Measurements from ENCODE around the gene RIC8B.
A peak's percentile ranks its signal among the peaks of the same experiment; 100 is the strongest.

RIC8B gene

GRCh38 chr12:106767954-106768822, 6.3 kb upstream of the RIC8B start:
- peaks cover 9% of the 10 kb centered on the region for H3K4me1 Mint-ChIP-seq (ENCODE audit: low read depth)
- H3K27me3 Mint-ChIP-seq = peaks cover 44% of the 10 kb centered on the region
- no peaks in the 10 kb centered on the region for H3K9me3 Mint-ChIP-seq
- intact Hi-C loops (cut with micrococcal nuclease) = no loop called here
- H3K27ac Mint-ChIP-seq = no peak overlapping the region
- H3K4me3 Mint-ChIP-seq = no peak overlapping the region
- no peaks in the 10 kb centered on the region for H3K36me3 Mint-ChIP-seq (ENCODE audit: low read depth)

DNA sequence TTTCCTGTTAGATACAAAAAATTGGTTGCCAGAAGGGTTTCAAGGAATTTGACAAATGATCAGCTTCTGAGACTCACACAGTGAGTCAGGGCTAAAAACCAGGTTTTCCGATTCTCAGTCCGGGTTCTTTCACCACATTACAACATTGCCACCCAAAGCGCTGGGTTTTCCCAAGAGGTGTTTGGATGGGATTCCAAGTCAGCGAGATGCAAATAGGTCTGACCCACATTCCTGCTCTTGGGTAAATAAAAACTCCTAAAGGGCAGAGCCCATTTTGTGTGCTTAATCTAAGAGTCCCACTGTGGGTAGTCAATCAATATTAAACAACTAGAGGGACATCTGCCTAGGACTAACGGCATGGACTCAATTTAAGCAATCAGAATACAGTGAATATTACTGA, 5.4 kb upstream of the RIC8B start:
- peaks cover 4% of the 10 kb centered on the region for H3K36me3 Mint-ChIP-seq (ENCODE audit: low read depth)
- H3K4me3 Mint-ChIP-seq = no peak overlapping the region
- peaks cover 9% of the 10 kb centered on the region for H3K4me1 Mint-ChIP-seq (ENCODE audit: low read depth)
- peaks cover 42% of the 10 kb centered on the region for H3K27me3 Mint-ChIP-seq
- no peaks in the 10 kb centered on the region for H3K9me3 Mint-ChIP-seq
- intact Hi-C loops (cut with micrococcal nuclease) = no loop called here
- H3K27ac Mint-ChIP-seq = no peak overlapping the region

- H3K36me3 Mint-ChIP-seq (ENCODE audit: low read depth) = peaks cover 9% of the 10 kb centered on the region
- peaks cover 41% of the 10 kb centered on the region for H3K27me3 Mint-ChIP-seq
- no peak overlapping the region for H3K4me3 Mint-ChIP-seq
- peaks cover 9% of the 10 kb centered on the region for H3K4me1 Mint-ChIP-seq (ENCODE audit: low read depth)
- no peak overlapping the region for H3K27ac Mint-ChIP-seq
- intact Hi-C loops (cut with micrococcal nuclease) = no loop called here
- no peaks in the 10 kb centered on the region for H3K9me3 Mint-ChIP-seq
Measured at GRCh38 chr12:106769546-106769945, 4.9 kb upstream of the RIC8B start.

- Mint-ChIP-seq H3K36me3 (ENCODE audit: low read depth) (peaks cover 15% of the 10 kb centered on the region), H3K9me3 (no peaks in the 10 kb centered on the region), H3K4me3 (no peak overlapping the region), H3K4me1 (ENCODE audit: low read depth) (peaks cover 21% of the 10 kb centered on the region), H3K27ac (no peak overlapping the region), H3K27me3 (peaks cover 34% of the 10 kb centered on the region)
- intact Hi-C loops (cut with micrococcal nuclease) = loop anchor here (5.0 kb wide), 2 partner anchors 321 to 414 kb away; partner anchors contain the start of genes CRY1 and POLR3B
Measured at GRCh38 chr12:106771425-106771824, 3.1 kb upstream of the RIC8B start.

DNA sequence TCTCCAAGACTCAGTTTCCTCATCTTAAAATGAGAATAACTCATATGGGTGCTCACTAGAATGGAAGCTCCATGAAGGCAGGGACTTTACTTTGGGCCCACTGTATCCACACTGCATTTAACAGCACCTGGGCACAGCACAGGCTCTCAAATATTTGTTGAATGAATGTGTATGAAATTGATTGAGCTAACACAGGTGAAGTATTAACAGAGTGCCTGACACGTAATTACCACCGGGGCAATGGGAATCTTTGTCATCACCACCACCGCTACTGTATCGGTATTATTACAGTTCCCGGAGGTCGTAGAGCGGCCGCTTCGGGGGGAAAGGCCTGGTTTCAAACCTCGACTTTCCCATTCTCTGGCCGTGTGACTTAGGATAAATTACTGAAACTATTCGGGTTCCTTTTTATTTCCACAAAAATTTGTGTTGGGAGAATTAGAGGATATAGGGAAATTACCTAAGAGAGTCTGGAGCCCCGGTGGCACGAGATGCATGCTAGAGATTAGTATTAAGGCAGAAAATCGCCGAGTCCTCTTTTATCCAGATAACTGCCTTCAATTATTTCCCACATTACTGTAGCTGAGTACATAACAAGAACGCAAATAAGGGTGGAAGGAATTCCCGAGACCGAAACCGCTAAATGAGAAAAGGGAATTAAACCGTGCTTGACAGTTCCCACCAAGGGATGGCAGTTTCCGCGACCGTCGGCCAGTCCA, 1.0 kb upstream of the RIC8B start:
- Mint-ChIP-seq H3K36me3 (ENCODE audit: low read depth) (peaks cover 15% of the 10 kb centered on the region), H3K4me3 (peak overlapping the region; percentile 93), H3K9me3 (no peaks in the 10 kb centered on the region), H3K4me1 (ENCODE audit: low read depth) (peaks cover 18% of the 10 kb centered on the region), H3K27ac (peak overlapping the region; percentile 94), H3K27me3 (peaks cover 17% of the 10 kb centered on the region)
- intact Hi-C loops (cut with micrococcal nuclease) = loop anchor here (5.0 kb wide), 2 partner anchors 319 to 416 kb away; partner anchors contain the start of genes CRY1 and POLR3B

DNA sequence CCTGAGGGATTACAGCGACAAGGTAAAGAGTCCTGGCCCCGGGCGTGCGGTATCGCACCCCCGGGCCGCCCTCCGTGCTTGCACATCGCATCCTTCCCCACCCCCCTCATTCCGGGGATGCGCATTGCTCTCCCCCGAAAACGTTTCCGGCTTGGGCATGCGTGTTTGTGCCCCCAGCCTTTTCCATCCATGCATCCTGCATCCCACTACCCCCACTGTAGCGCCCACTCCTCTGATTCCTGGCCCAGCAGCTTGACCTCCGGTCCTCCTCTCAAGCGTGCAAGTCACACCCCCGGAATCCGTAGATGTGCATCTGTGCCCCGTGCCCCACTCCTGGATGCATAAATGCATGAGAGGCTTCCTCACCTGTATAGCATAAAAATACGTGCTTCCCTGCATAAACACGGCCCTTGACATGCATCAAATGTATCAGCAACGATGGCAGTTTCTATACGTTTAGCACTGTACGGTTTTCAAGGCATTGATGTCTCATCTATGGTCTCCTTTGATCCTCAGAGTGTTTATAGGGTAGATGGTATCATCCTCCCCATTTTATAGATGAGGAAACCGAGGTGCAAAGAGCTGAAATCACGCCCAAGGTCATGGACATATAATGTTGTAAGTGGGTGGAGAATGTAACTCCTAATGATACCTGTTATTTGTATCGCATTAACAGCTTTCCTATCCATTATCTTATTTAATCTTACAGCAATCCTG, 484 bp downstream of the RIC8B start:
- intact Hi-C loops (cut with micrococcal nuclease) = loop anchor here (5.0 kb wide), 2 partner anchors 317 to 418 kb away; partner anchors contain the start of genes CRY1 and POLR3B
- H3K36me3 Mint-ChIP-seq (ENCODE audit: low read depth) = peaks cover 15% of the 10 kb centered on the region
- no peaks in the 10 kb centered on the region for H3K9me3 Mint-ChIP-seq
- H3K27ac Mint-ChIP-seq = peak overlapping the region; percentile 94
- H3K4me1 Mint-ChIP-seq (ENCODE audit: low read depth) = peaks cover 18% of the 10 kb centered on the region
- peaks cover 2% of the 10 kb centered on the region for H3K27me3 Mint-ChIP-seq
- H3K4me3 Mint-ChIP-seq = peak overlapping the region; percentile 93

DNA sequence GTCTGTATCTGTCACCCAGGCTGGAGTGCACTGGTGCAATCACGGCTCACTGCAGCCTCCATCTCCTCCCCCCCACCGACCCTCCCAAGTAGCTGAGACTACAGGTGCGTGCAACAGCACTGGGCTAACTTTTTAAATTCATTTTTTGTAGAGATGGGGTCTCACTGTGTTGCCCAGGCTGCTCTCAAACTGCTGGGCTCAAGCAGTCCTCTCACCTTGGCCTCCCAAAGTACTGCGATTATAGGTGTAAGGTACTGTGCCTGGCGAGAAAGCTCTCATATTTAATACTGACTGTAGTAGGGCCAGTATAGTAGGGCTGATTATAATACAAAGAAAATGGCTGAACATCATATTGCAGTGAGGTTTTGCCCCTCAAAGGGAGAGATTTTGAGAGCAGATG, 2.4 kb downstream of the RIC8B start:
- no peak overlapping the region for H3K27ac Mint-ChIP-seq
- peaks cover 15% of the 10 kb centered on the region for H3K36me3 Mint-ChIP-seq (ENCODE audit: low read depth)
- no peaks in the 10 kb centered on the region for H3K27me3 Mint-ChIP-seq
- H3K4me3 Mint-ChIP-seq = no peak overlapping the region
- intact Hi-C loops (cut with micrococcal nuclease) = no loop called here
- H3K4me1 Mint-ChIP-seq (ENCODE audit: low read depth) = peaks cover 18% of the 10 kb centered on the region
- no peaks in the 10 kb centered on the region for H3K9me3 Mint-ChIP-seq

DNA sequence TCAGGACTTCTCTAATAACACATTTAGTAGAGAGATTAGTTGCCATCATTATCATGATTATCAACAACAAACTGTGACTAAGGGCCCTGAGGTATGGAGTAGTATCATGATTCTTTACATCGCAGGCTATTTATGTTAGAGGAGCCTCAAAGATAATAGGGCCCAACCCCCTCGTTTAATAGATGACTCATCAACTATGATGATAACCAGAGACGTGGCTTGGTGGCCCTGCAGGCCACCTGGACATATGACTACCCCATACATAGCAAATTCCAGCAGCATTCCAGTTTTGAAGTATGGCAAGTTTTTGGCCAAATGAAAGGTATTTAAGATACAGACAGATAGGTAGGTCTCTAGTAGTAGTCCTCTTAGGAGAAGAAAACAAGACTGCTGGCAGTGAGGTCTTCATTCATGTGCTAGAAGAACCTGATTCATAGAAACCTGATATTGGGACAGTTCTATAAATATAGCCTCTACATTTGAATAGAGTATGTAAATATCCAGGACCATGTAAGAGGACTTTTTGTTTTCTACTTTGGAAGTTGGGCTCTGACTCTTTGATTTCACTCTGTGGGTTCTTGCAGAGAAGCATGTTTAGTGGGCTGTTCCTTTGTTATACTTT, 5.6 kb downstream of the RIC8B start:
- Mint-ChIP-seq H3K4me1 (ENCODE audit: low read depth) (peaks cover 14% of the 10 kb centered on the region), H3K4me3 (no peak overlapping the region), H3K27me3 (no peaks in the 10 kb centered on the region), H3K36me3 (ENCODE audit: low read depth) (peaks cover 7% of the 10 kb centered on the region), H3K27ac (no peak overlapping the region), H3K9me3 (no peaks in the 10 kb centered on the region)
- intact Hi-C loops (cut with micrococcal nuclease) = no loop called here

- Mint-ChIP-seq H3K4me1 (ENCODE audit: low read depth) (no peaks in the 10 kb centered on the region), H3K27me3 (no peaks in the 10 kb centered on the region), H3K9me3 (no peaks in the 10 kb centered on the region), H3K4me3 (no peak overlapping the region), H3K36me3 (ENCODE audit: low read depth) (peaks cover 25% of the 10 kb centered on the region), H3K27ac (no peak overlapping the region)
- intact Hi-C loops (cut with micrococcal nuclease) = no loop called here
Measured at GRCh38 chr12:106782619-106783018, 8.1 kb downstream of the RIC8B start.

GRCh38 chr12:106783515-106783914, 9.0 kb downstream of the RIC8B start:
- Mint-ChIP-seq H3K27me3 (no peaks in the 10 kb centered on the region), H3K4me3 (no peak overlapping the region), H3K36me3 (ENCODE audit: low read depth) (peaks cover 34% of the 10 kb centered on the region), H3K4me1 (ENCODE audit: low read depth) (no peaks in the 10 kb centered on the region), H3K27ac (no peak overlapping the region), H3K9me3 (no peaks in the 10 kb centered on the region)
- intact Hi-C loops (cut with micrococcal nuclease) = no loop called here

- Mint-ChIP-seq H3K27ac (no peak overlapping the region), H3K4me1 (ENCODE audit: low read depth) (no peaks in the 10 kb centered on the region), H3K27me3 (no peaks in the 10 kb centered on the region), H3K4me3 (no peak overlapping the region), H3K36me3 (ENCODE audit: low read depth) (peaks cover 60% of the 10 kb centered on the region), H3K9me3 (peaks cover 9% of the 10 kb centered on the region)
- intact Hi-C loops (cut with micrococcal nuclease) = no loop called here
Measured at GRCh38 chr12:106790020-106790419, 15.5 kb downstream of the RIC8B start.

DNA sequence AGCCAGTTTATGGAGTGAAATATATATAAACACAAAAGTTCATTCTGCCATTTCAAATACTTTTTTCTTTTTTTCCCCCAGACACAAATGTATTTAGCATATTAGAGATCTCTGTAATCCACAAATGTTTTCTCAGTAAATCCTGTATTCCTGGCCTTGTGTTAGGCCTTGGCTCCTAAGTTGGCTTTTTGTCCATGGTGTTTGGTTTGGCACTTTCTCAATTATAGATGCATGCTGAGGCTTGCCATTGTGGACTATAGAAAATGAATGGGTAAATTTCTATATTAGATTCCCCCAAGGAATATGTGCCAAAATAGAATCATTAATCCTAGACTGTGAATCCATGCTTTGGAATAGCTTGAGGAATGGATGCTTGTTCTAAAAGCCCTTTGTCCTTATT, 17.0 kb downstream of the RIC8B start:
- Mint-ChIP-seq H3K36me3 (ENCODE audit: low read depth) (peaks cover 47% of the 10 kb centered on the region), H3K27ac (no peak overlapping the region), H3K9me3 (peaks cover 9% of the 10 kb centered on the region), H3K4me1 (ENCODE audit: low read depth) (no peaks in the 10 kb centered on the region), H3K27me3 (no peaks in the 10 kb centered on the region), H3K4me3 (no peak overlapping the region)
- intact Hi-C loops (cut with micrococcal nuclease) = no loop called here

GRCh38 chr12:106794369-106794768, 19.9 kb downstream of the RIC8B start:
- Mint-ChIP-seq H3K27me3 (no peaks in the 10 kb centered on the region), H3K4me1 (ENCODE audit: low read depth) (no peaks in the 10 kb centered on the region), H3K4me3 (no peak overlapping the region), H3K27ac (no peak overlapping the region), H3K9me3 (peaks cover 9% of the 10 kb centered on the region), H3K36me3 (ENCODE audit: low read depth) (peaks cover 25% of the 10 kb centered on the region)
- intact Hi-C loops (cut with micrococcal nuclease) = no loop called here
